ENCODE data around the gene MTHFD2L. TPM values are rescaled to one million over a fixed set of nuclear protein-coding genes. Genes with fewer than 3 reads are reported as not detected.

Gene MTHFD2L
- total and polyA plus RNA-seq, 9 of the 15 experiments (the other 6 are each of a cell fraction or from before 2014, with no cell fraction given), result 10.0 to 39.0 (median 26.0) TPM

- Histone ChIP-seq H3K27me3 (ENCODE audit: control insufficient read depth in 2 of 2, insufficient read depth in 2 of 2, low read length in 2 of 2) (no peaks in the 10 kb centered on the region), H2AFZ (ENCODE audit: low read depth, low read length) (peak overlapping the region; percentile 86), H3K4me2 (ENCODE audit: insufficient read depth, low read length) (peak overlapping the region; percentile 72), H3K27ac (ENCODE audit: extremely low read depth, low read depth, low read length) (peak overlapping the region; percentile 83), H3K4me3 (peak overlapping the region; percentile 36), H3K9me3 (replicated peaks; ENCODE audit: control insufficient read depth, insufficient read depth, low read depth, low read length) (no peaks in the 10 kb centered on the region), H3K79me2 (ENCODE audit: control insufficient read depth, insufficient read depth, low read length) (peaks cover 52% of the 10 kb centered on the region), H3K4me1 (replicated peaks in 1 of 2; ENCODE audit: control insufficient read depth in 2 of 2, insufficient read depth in 2 of 2, low read length in 2 of 2) (peaks cover 9 to 26% of the 10 kb centered on the region in 2 experiments), H3K9ac (ENCODE audit: insufficient read depth in 1 of 2, low read depth in 2 of 2, low read length in 2 of 2) (peak overlapping the region in 1 of 2 experiments; percentile 70; a peak in 2 of 4 replicates), H3K36me3 (ENCODE audit: control insufficient read depth, insufficient read depth, low read length) (no peaks in the 10 kb centered on the region), H3K9me1 (ENCODE audit: control insufficient read depth, insufficient read depth, low read length) (no peaks in the 10 kb centered on the region), H4K20me1 (replicated peaks; ENCODE audit: control insufficient read depth, insufficient read depth, low read length) (no peaks in the 10 kb centered on the region)
- 2% methylated on average over 9 of the region's 9 CpGs for WGBS (ENCODE audit: insufficient coverage, low coverage, missing lambda C conversion rate)
- ATAC-seq (peak; percentile 57), DNase-seq (ENCODE audit: extremely low read depth in 1 of 4, low spot score in 3 of 4) (peak in 2 of 4 experiments; percentile 37 to 78), FAIRE-seq (peak; percentile 71)
- in situ Hi-C loops (cut with MboI), result no loop called here
- ChIA-PET POLR2A (interaction anchor here (1.0 kb wide), 1 partner anchor 29 kb away, joined by 3 read pairs; no protein-coding TSS in a partner anchor), CTCF (ENCODE audit: low intra/inter-chr PET ratio) (no interaction called here)
- no TSS peak for BruUV-seq (replicated peaks)
- intact Hi-C loops (cut with micrococcal nuclease), result loop anchor here (1.0 to 10.0 kb wide), 3 partner anchors 34 to 616 kb away; no protein-coding TSS in a partner anchor
- TF ChIP-seq ETS1 (conservative IDR thresholded peaks at IDR 0.05; ENCODE audit: control insufficient read depth, low read depth, low read length) (no peak), U2AF2 (optimal IDR thresholded peaks at IDR 0.05; ENCODE audit: low read depth, low read length) (no peak), ZNF274 (IDR thresholded peaks at IDR 0.05; ENCODE audit: borderline replicate concordance, low read depth, low read length) (no peak), ZNF232 (CRISPR knock-in tag; IDR thresholded peaks at IDR 0.05) (no peak), PML (IDR thresholded peaks at IDR 0.05; ENCODE audit: low read length) (no peak), HCFC1 (IDR thresholded peaks at IDR 0.05; ENCODE audit: low read depth, low read length) (no peak), MNT (conservative IDR thresholded peaks at IDR 0.05) (0 out of 4 replicates have a peak, but pooled peaks of 1 of the 2 experiments have one; percentile 17), NUFIP1 (IDR thresholded peaks at IDR 0.05; ENCODE audit: partially characterized antibody) (no peak), TAL1 (IDR thresholded peaks at IDR 0.05) (peak; percentile 51), POLR3A (IDR thresholded peaks at IDR 0.05; ENCODE audit: borderline replicate concordance, extremely low read depth, insufficient read depth, insufficient read length) (no peak), TCF7L2 (IDR thresholded peaks at IDR 0.05; ENCODE audit: low read depth, low read length) (no peak), JUN (IDR thresholded peaks at IDR 0.05; ENCODE audit: borderline replicate concordance, low read depth, low read length) (no peak), JUN (CRISPR knock-in tag; IDR thresholded peaks at IDR 0.05; ENCODE audit: borderline replicate concordance) (no peak), BCLAF1 (IDR thresholded peaks at IDR 0.05; ENCODE audit: borderline replicate concordance in 1 of 2, control insufficient read depth in 1 of 2, low read depth in 2 of 2, low read length in 1 of 2) (peak in 1 of 2 experiments; percentile 51; a peak in 1 of 4 replicates), FIP1L1 (IDR thresholded peaks at IDR 0.05; ENCODE audit: low read depth, low read length, poor library complexity, severe bottlenecking) (no peak), ZNF146 (CRISPR knock-in tag; IDR thresholded peaks at IDR 0.05; ENCODE audit: unreplicated experiment) (no peak)
Observed at GRCh38 chr4:74330295-74330750, 172.4 kb downstream of the MTHFD2L start.

All from K562 (cell line).